HepG2 (cell line): Measurements from ENCODE around the gene PDPK1. TPM values are rescaled to one million over a fixed set of nuclear protein-coding genes. Genes with fewer than 3 reads are reported as not detected.

Experiments
- ATF7 ChIP-seq, 2 experiments: fragments of 450-650 bp in 1 of 2; sonication (generic) in 1 of 2; formaldehyde crosslinking in 1 of 2; IDR thresholded peaks; 2 replicates each; pipeline versions ENCODE4 v1.4.0 to v1.6.1; 2016 to 2020; ENCODE audit warnings: antibody characterized with exemption in 1 of 2, mild to moderate bottlenecking in 1 of 2, missing genetic modification reagents in 1 of 2
- CENPT ChIP-seq: sonication (generic); formaldehyde crosslinking; IDR thresholded peaks from 2 replicates; pipeline ENCODE4 v1.8.0; 2022; ENCODE audit warnings: low read depth, mild to moderate bottlenecking, moderate library complexity, missing genetic modification reagents
- HNRNPH1 ChIP-seq: fragments of 200-400 bp; formaldehyde crosslinking; optimal IDR thresholded peaks from 2 replicates; pipeline ENCODE3; 2017; ENCODE audit warnings: mild to moderate bottlenecking, low read depth, low read length
- KLF9 ChIP-seq: IDR thresholded peaks from 2 replicates; pipeline ENCODE4 v1.6.1; 2016; ENCODE audit warnings: low read depth
- MTERF4 ChIP-seq: sonication (generic); formaldehyde crosslinking; IDR thresholded peaks from 2 replicates; pipeline ENCODE4 v1.8.0; 2023; ENCODE audit warnings: mild to moderate bottlenecking, missing genetic modification reagents
- NFKBIZ ChIP-seq: IDR thresholded peaks from 2 replicates; pipeline ENCODE4 v1.6.1; 2018; ENCODE audit warnings: missing genetic modification reagents, missing compliant biosample characterization
- SIX1 ChIP-seq: sonication (generic); formaldehyde crosslinking; IDR thresholded peaks from 2 replicates; pipeline ENCODE4 v1.4.0; 2020; ENCODE audit warnings: missing genetic modification reagents, borderline replicate concordance
- SP5 ChIP-seq: IDR thresholded peaks from 2 replicates; pipeline ENCODE4 v1.6.1; 2016; ENCODE audit warnings: low read depth, borderline replicate concordance
- TFDP1 ChIP-seq: IDR thresholded peaks from 2 replicates; pipeline ENCODE4 v1.6.1; 2016; ENCODE audit warnings: missing compliant biosample characterization, missing genetic modification reagents, borderline replicate concordance
- ZBTB8A ChIP-seq: sonication (generic); formaldehyde crosslinking; IDR thresholded peaks from 2 replicates; pipeline ENCODE4 v1.4.0; 2020; ENCODE audit warnings: mild to moderate bottlenecking, low read depth, missing genetic modification reagents, borderline replicate concordance
- ZC3H13 ChIP-seq: sonication (generic); formaldehyde crosslinking; IDR thresholded peaks from 2 replicates; pipeline ENCODE4 v1.8.1; 2023; ENCODE audit warnings: mild to moderate bottlenecking, missing genetic modification reagents, moderate library complexity
- ZFP36L2 ChIP-seq: sonication (generic); formaldehyde crosslinking; IDR thresholded peaks from 2 replicates; pipeline ENCODE4 v1.4.0; 2020; ENCODE audit warnings: missing genetic modification reagents
- ZNF205 ChIP-seq: IDR thresholded peaks from 2 replicates; pipeline ENCODE4 v1.6.1; 2018; ENCODE audit warnings: missing biosample characterization, missing genetic modification reagents
- ZNF280B ChIP-seq: sonication (generic); formaldehyde crosslinking; IDR thresholded peaks from 2 replicates; pipeline ENCODE4 v1.5.0; 2020; ENCODE audit warnings: missing genetic modification reagents, mild to moderate bottlenecking, borderline replicate concordance
- ZNF816 ChIP-seq: sonication (generic); formaldehyde crosslinking; IDR thresholded peaks from 2 replicates; pipeline ENCODE4 v1.8.0; 2022; ENCODE audit warnings: missing genetic modification reagents, mild to moderate bottlenecking, borderline replicate concordance
- ZNF878 ChIP-seq: sonication (generic); formaldehyde crosslinking; IDR thresholded peaks from 2 replicates; pipeline ENCODE4 v1.8.1; 2023; ENCODE audit warnings: mild to moderate bottlenecking, missing genetic modification reagents, moderate library complexity
- polyA plus RNA-seq, 8 experiments: library from polyadenylated mRNA; depleted of rRNA in 3 of 8; stranded (reverse) in 7 of 8; unstranded in 1 of 8; fragments of >200 nt; fragmentation: Illumina TruSeq in 4 of 8; extraction: Trizol in 4 of 8; gene quantifications; 2 replicates each; pipeline versions ENCODE4 v1.2.1 to v1.2.3, GENCODE V29; 2011 to 2016; ENCODE audit warnings: low read depth in 4 of 8, missing spikeins in 1 of 8, mixed read lengths in 1 of 8; ENCODE audit not compliant: insufficient read depth in 1 of 8
- total RNA-seq, 5 experiments: library from RNA; depleted of rRNA; stranded (reverse); fragments of >200 nt; fragmentation: Illumina TruSeq; extraction: Trizol; gene quantifications; 2 replicates each; pipeline ENCODE4 v1.2.3, GENCODE V29; 2016; ENCODE audit warnings: low read depth in 1 of 5
- TF ChIP-seq, protein P1 (sequence below): sonication (generic); formaldehyde crosslinking; IDR thresholded peaks from 2 replicates; pipeline ENCODE4 v1.5.1; 2020; ENCODE audit warnings: mild to moderate bottlenecking, missing genetic modification reagents
- TF ChIP-seq, protein P2 (sequence below): sonication (generic); formaldehyde crosslinking; IDR thresholded peaks from 2 replicates; pipeline ENCODE4 v1.4.0; 2020; ENCODE audit warnings: missing genetic modification reagents, low read depth, mild to moderate bottlenecking, borderline replicate concordance
- TF ChIP-seq, protein P3 (sequence below): sonication (generic); formaldehyde crosslinking; IDR thresholded peaks from 2 replicates; pipeline ENCODE4 v1.8.1; 2022; ENCODE audit warnings: mild to moderate bottlenecking, missing genetic modification reagents

The PDPK1 gene
- total and polyA plus RNA-seq, 2 of the 13 experiments (the other 11 are each of a cell fraction or from before 2014, with no cell fraction given), result 59.6 to 129 TPM

GRCh38 chr16:2513405-2514332 is 24.2 kb upstream of the PDPK1 start, which contains the start of gene ATP6V0C (continued):
- TF ChIP-seq SIX1 (no peak), ZFP36L2 (CRISPR knock-in tag) (no peak), ZNF816 (no peak), SP5 (CRISPR knock-in tag) (no peak), ZC3H13 (CRISPR knock-in tag) (no peak), CENPT (CRISPR knock-in tag) (no peak), NFKBIZ (CRISPR knock-in tag) (no peak), MTERF4 (CRISPR knock-in tag) (no peak), ZNF878 (CRISPR knock-in tag) (no peak), HNRNPH1 (no peak), ZNF205 (CRISPR knock-in tag) (no peak), ATF7 (IDR thresholded peaks at IDR 0.05) (peak; percentile 91), ATF7 (CRISPR knock-in tag; IDR thresholded peaks at IDR 0.05) (peak; percentile 71; the same call in 1 of the 2 replicates), ZNF280B (no peak), KLF9 (no peak), ZBTB8A (CRISPR knock-in tag) (no peak), TFDP1 (CRISPR knock-in tag) (no peak; the same call in 1 of the 2 replicates)
- TF ChIP-seq, protein P1, sequence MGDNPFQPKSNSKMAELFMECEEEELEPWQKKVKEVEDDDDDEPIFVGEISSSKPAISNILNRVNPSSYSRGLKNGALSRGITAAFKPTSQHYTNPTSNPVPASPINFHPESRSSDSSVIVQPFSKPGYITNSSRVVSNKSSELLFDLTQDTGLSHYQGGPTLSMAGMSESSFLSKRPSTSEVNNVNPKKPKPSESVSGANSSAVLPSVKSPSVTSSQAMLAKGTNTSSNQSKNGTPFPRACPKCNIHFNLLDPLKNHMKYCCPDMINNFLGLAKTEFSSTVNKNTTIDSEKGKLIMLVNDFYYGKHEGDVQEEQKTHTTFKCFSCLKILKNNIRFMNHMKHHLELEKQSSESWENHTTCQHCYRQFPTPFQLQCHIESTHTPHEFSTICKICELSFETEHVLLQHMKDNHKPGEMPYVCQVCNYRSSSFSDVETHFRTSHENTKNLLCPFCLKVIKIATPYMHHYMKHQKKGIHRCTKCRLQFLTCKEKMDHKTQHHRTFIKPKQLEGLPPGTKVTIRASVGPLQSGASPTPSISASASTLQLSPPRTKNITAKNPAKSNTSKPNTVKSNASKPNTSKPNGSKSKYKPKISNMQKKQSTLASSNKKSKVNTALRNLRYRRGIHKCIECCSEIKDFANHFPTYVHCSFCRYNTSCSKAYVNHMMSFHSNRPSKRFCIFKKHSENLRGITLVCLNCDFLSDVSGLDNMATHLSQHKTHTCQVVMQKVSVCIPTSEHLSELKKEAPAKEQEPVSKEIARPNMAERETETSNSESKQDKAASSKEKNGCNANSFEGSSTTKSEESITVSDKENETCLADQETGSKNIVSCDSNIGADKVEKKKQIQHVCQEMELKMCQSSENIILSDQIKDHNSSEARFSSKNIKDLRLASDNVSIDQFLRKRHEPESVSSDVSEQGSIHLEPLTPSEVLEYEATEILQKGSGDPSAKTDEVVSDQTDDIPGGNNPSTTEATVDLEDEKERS (CRISPR knock-in tag), result peak; percentile 2; the same call in 1 of the 2 replicates
- TF ChIP-seq, protein P2, sequence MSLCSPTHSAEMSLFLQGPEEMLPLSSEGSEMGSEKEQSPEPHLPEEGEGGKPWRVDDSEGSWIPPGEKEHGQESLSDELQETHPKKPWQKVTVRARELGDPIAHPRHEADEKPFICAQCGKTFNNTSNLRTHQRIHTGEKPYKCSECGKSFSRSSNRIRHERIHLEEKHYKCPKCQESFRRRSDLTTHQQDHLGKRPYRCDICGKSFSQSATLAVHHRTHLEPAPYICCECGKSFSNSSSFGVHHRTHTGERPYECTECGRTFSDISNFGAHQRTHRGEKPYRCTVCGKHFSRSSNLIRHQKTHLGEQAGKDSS (CRISPR knock-in tag), result no peak
- TF ChIP-seq, protein P3, sequence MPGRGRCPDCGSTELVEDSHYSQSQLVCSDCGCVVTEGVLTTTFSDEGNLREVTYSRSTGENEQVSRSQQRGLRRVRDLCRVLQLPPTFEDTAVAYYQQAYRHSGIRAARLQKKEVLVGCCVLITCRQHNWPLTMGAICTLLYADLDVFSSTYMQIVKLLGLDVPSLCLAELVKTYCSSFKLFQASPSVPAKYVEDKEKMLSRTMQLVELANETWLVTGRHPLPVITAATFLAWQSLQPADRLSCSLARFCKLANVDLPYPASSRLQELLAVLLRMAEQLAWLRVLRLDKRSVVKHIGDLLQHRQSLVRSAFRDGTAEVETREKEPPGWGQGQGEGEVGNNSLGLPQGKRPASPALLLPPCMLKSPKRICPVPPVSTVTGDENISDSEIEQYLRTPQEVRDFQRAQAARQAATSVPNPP (CRISPR knock-in tag), result no peak
